Memory B cell (primary cell): ENCODE measurements around the gene RTN4.
A peak's percentile ranks its signal among the peaks of the same experiment; 100 is the strongest.

Experiments
- ATAC-seq: fragments of 150-1000 bp; cut with Tn5 transposase; 2 replicates; pipeline ENCODE4 v1.10.0; 2021; ENCODE audit warnings: low read depth, mild to moderate bottlenecking, moderate library complexity
- DNase-seq, 2 donors: peaks; one replicate each; pipeline ENCODE4 v3.0.0; 2022; ENCODE audit warnings: low spot score in 2 of 2
- H3K27ac Mint-ChIP-seq: one replicate; pipeline ENCODE4 v1.8.0; 2022; ENCODE audit warnings: mild to moderate bottlenecking, moderate library complexity, mixed read lengths
- H3K27me3 Mint-ChIP-seq: one replicate; pipeline ENCODE4 v1.8.0; 2022; ENCODE audit warnings: mixed read lengths
- H3K36me3 Mint-ChIP-seq: one replicate; pipeline ENCODE4 v1.8.0; 2022; ENCODE audit warnings: mild to moderate bottlenecking, mixed read lengths
- H3K4me1 Mint-ChIP-seq: one replicate; pipeline ENCODE4 v1.8.0; 2022; ENCODE audit warnings: mixed read lengths
- H3K4me3 Mint-ChIP-seq: one replicate; pipeline ENCODE4 v1.8.0; 2022; ENCODE audit warnings: mild to moderate bottlenecking, moderate library complexity, mixed read lengths
- H3K9me3 Mint-ChIP-seq: one replicate; pipeline ENCODE4 v1.8.0; 2022; ENCODE audit warnings: mixed read lengths

Gene RTN4

DNA sequence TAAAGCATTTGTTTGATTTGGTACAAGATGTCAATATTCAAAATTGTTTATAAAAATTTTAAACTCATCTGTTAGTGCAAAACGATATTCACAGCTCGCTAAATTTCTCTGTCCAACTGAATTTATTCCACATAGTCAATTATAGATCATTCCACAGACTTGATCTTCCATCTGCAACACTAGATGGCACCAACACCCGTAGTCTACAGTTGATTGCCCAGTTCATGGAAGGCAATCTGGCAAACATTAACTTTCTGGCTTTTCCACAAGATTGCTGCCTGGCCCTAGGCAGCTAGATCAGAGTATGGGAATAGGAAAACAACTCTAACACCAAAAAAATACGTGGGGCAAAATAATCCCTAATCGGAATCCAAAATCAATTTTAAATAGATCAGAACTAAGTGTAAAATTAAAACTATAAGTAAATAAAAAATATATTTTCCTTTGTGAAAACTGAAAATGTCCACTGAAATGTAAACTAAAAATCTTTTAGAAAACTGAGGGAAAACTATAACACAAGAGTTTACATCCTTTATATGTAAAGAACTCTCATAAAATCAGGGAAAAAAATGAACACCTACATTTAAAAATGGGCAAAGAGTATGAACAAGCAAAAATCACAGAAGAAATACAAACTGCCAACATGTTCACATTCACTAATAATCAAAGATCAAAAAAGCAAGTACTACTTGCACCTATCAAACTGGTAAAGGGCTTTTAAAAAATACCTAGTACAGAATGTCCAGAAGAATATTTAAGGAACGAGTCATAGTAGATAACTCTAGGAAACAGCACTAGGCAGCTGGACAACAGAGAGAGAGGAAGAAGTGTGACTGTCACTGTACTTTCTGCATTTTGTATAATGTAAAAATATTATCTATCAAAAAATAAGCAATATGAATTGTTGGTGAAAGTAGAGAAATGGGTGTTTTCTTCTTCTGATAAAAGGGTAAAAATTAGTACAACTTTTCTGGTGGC, 35.0 kb downstream of the RTN4 start:
- DNase-seq: peak in 1 of 2 donors; percentile 29
- no peaks in the 10 kb centered on the region for H3K36me3 Mint-ChIP-seq
- H3K4me3 Mint-ChIP-seq: no peak overlapping the region
- no peaks in the 10 kb centered on the region for H3K27me3 Mint-ChIP-seq
- H3K9me3 Mint-ChIP-seq: no peaks in the 10 kb centered on the region
- peaks cover 32% of the 10 kb centered on the region for H3K4me1 Mint-ChIP-seq
- H3K27ac Mint-ChIP-seq: peak overlapping the region; percentile 28
- ATAC-seq: peak; percentile 28

GRCh38 chr2:55013936-55014335, 36.3 kb downstream of the RTN4 start:
- Mint-ChIP-seq H3K36me3 (no peaks in the 10 kb centered on the region), H3K9me3 (no peaks in the 10 kb centered on the region), H3K4me3 (no peak overlapping the region), H3K27ac (no peak overlapping the region), H3K4me1 (peaks cover 30% of the 10 kb centered on the region), H3K27me3 (no peaks in the 10 kb centered on the region)
- DNase-seq: no peak
- no peak for ATAC-seq

DNA sequence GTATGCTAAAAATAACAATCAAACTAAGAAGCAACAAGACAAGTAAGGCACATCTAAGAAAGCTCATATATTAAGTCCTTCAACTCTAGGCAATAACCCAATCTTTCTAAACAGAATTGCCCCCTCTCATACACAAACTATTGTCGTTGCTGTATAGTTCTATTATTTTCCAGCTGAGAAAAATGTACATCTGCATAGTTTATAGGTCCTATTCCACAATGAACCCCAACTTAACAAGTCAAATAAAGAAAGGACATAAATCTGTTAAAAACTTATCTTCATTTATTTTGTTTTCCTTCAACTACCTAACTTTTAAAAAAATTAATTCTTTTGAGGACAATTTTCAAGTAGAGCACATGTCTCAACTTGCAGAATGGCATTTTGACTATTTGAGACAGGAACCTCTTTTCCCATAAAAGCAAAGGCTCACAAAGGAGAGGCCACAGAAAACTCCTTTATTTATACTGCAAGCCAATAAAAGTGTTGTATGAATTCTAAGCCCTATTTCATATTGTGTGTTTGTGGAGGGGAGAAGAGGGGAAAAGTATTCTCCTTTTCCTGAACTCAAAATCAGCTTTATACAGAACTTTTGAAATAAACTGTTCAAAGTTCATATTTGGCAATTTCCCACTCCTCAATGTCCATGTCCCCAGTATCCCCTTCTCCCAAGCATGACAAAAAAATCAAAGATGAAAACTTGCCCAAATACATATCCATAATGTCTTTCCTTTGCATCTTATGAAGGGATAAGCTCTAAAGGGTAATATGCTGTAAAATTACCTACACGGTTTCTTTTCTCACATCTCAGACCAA, 37.4 kb downstream of the RTN4 start:
- no peaks in the 10 kb centered on the region for H3K36me3 Mint-ChIP-seq
- no peak overlapping the region for H3K4me3 Mint-ChIP-seq
- H3K4me1 Mint-ChIP-seq: peaks cover 25% of the 10 kb centered on the region
- peak overlapping the region; percentile 41 for H3K27ac Mint-ChIP-seq
- ATAC-seq: no peak
- no peaks in the 10 kb centered on the region for H3K27me3 Mint-ChIP-seq
- H3K9me3 Mint-ChIP-seq: no peaks in the 10 kb centered on the region
- DNase-seq: no peak

GRCh38 chr2:55011831-55012671, 38.2 kb downstream of the RTN4 start:
- DNase-seq (no peak), ATAC-seq (no peak)
- H3K27me3 Mint-ChIP-seq: no peaks in the 10 kb centered on the region
- H3K4me1 Mint-ChIP-seq: peaks cover 29% of the 10 kb centered on the region
- H3K36me3 Mint-ChIP-seq: no peaks in the 10 kb centered on the region
- no peaks in the 10 kb centered on the region for H3K9me3 Mint-ChIP-seq
- H3K4me3 Mint-ChIP-seq: no peak overlapping the region
- peak overlapping the region; percentile 41 for H3K27ac Mint-ChIP-seq

DNA sequence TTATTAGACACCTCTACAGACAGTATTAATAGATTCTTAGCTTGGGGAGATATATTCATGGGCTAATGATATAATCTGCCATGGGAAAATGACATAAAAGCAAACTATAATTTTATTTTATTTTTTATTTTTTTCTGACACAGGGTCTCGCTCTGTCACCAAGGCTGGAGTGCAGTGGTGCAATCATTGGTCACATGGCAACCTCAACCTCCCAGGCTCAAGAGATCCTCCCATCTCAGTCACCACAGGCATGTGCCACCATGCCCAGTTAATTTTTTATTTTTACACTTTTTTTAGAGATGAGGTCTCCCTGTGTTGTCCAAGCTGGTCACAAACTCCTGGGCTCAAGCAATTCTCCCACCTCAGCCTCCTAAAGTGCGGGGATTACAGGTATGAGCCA, 39.3 kb downstream of the RTN4 start:
- ATAC-seq (no peak), DNase-seq (no peak)
- H3K4me1 Mint-ChIP-seq: peaks cover 37% of the 10 kb centered on the region
- no peaks in the 10 kb centered on the region for H3K9me3 Mint-ChIP-seq
- no peak overlapping the region for H3K4me3 Mint-ChIP-seq
- H3K36me3 Mint-ChIP-seq: no peaks in the 10 kb centered on the region
- H3K27me3 Mint-ChIP-seq: no peaks in the 10 kb centered on the region
- peak overlapping the region; percentile 84 for H3K27ac Mint-ChIP-seq

GRCh38 chr2:55010149-55010591, 40.1 kb downstream of the RTN4 start:
- Mint-ChIP-seq H3K27me3 (no peaks in the 10 kb centered on the region), H3K9me3 (no peaks in the 10 kb centered on the region), H3K4me1 (peaks cover 38% of the 10 kb centered on the region), H3K27ac (peak overlapping the region; percentile 84), H3K36me3 (no peaks in the 10 kb centered on the region), H3K4me3 (peak overlapping the region; percentile 80)
- ATAC-seq (peak; percentile 99), DNase-seq (peak; percentile 30 to 36)

DNA sequence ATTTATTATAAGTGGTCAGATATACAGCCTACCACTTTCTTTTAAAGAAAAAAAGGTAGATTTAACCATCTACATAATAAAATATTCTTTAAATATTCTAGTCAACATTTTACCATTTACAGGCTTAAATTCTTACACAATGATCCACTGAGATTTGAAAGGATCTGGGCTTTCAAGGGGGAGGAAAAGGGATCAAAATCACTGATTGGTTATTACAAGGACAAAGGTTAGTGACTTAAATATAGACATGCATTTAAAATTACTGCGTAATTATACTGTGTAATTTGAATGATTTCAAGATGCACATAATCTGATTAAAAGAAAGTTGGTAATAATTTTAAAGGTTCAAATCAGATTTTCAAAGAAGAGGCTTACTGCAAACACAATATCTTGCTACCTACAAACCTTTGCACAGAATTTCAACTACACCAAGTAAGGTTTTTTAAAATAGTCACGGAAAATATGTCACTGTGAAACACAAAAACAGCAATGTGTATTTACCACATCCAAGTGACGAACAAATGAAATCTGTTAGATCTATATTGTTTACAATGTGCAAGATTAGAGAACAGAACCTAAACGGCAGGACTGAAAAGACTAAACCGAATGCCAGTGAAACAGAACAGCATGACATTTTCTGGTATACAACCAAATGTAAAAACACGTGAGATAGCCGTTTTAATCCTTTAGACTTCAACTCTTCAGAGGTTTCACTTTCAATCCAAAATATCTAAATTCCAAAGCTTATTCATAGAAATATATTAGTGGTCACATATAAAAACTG, 40.8 kb downstream of the RTN4 start:
- H3K27ac Mint-ChIP-seq: peak overlapping the region; percentile 84
- no peaks in the 10 kb centered on the region for H3K27me3 Mint-ChIP-seq
- no peaks in the 10 kb centered on the region for H3K36me3 Mint-ChIP-seq
- H3K4me1 Mint-ChIP-seq: peaks cover 41% of the 10 kb centered on the region
- peak overlapping the region; percentile 80 for H3K4me3 Mint-ChIP-seq
- DNase-seq: no peak
- H3K9me3 Mint-ChIP-seq: no peaks in the 10 kb centered on the region
- ATAC-seq: peak; percentile 21

DNA sequence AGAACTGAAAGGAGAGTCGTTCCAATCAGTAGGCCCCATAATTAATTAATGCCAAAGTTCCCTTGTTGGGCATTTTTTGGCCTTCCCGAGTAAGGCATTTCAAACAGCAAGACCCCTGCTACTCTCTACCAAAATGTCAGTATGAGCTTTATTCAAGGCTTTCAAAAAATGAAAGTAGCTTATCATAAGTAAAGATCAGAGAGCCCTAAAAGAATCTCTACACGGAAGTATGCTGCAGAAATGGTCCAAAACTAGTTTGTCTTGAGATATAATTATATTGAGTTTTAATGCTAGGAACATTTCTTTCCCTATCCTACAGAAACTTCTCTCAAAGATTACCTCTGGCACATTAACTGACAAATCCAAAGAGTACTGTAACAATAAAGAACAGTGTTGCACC, 43.9 kb downstream of the RTN4 start:
- no peaks in the 10 kb centered on the region for H3K36me3 Mint-ChIP-seq
- H3K27ac Mint-ChIP-seq: peak overlapping the region; percentile 51
- ATAC-seq (no peak), DNase-seq (no peak)
- no peaks in the 10 kb centered on the region for H3K27me3 Mint-ChIP-seq
- H3K4me1 Mint-ChIP-seq: peaks cover 54% of the 10 kb centered on the region
- no peaks in the 10 kb centered on the region for H3K9me3 Mint-ChIP-seq
- no peak overlapping the region for H3K4me3 Mint-ChIP-seq

- Mint-ChIP-seq H3K36me3 (no peaks in the 10 kb centered on the region), H3K27me3 (no peaks in the 10 kb centered on the region), H3K4me3 (no peak overlapping the region), H3K9me3 (no peaks in the 10 kb centered on the region), H3K4me1 (peaks cover 54% of the 10 kb centered on the region), H3K27ac (no peak overlapping the region)
- DNase-seq (no peak), ATAC-seq (no peak)
These were observed 46.3 kb downstream of the RTN4 start for GRCh38 chr2:55003706-55004639.

GRCh38 chr2:55001716-55002115, 48.5 kb downstream of the RTN4 start:
- DNase-seq: no peak
- H3K4me1 Mint-ChIP-seq: peaks cover 49% of the 10 kb centered on the region
- peak overlapping the region; percentile 58 for H3K27ac Mint-ChIP-seq
- no peak for ATAC-seq
- H3K4me3 Mint-ChIP-seq: no peak overlapping the region
- no peaks in the 10 kb centered on the region for H3K36me3 Mint-ChIP-seq
- H3K27me3 Mint-ChIP-seq: no peaks in the 10 kb centered on the region
- H3K9me3 Mint-ChIP-seq: no peaks in the 10 kb centered on the region

- Mint-ChIP-seq H3K36me3 (no peaks in the 10 kb centered on the region), H3K27me3 (no peaks in the 10 kb centered on the region), H3K9me3 (no peaks in the 10 kb centered on the region), H3K27ac (no peak overlapping the region), H3K4me3 (no peak overlapping the region), H3K4me1 (peaks cover 54% of the 10 kb centered on the region)
- ATAC-seq (peak; percentile 29), DNase-seq (no peak)
These were observed 49.9 kb downstream of the RTN4 start for GRCh38 chr2:55000341-55000740.

DNA sequence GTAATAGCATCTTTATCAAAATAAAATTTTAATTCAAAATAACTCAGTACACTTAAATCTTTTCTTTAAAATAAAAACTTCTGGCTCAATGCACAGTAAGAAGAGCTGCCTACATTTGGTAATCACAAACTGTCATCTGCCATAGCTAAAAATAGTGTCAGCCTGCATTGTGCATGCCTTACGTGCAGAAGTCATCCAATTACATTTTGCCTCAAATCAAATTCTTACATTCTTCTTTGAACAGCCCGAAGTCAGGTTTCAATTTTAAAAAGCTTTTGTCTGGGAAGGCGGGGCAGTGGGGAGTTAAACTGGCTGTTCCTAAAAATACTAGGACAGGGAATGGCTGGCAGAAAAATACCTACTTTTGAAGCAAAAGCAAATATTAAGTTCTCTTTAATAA, 51.1 kb downstream of the RTN4 start:
- H3K9me3 Mint-ChIP-seq: no peaks in the 10 kb centered on the region
- ATAC-seq (no peak), DNase-seq (no peak)
- no peaks in the 10 kb centered on the region for H3K27me3 Mint-ChIP-seq
- no peak overlapping the region for H3K4me3 Mint-ChIP-seq
- no peaks in the 10 kb centered on the region for H3K36me3 Mint-ChIP-seq
- H3K4me1 Mint-ChIP-seq: peaks cover 52% of the 10 kb centered on the region
- H3K27ac Mint-ChIP-seq: no peak overlapping the region
